SK-N-SH (cell line): ENCODE results near the gene SETDB2. TPM values are rescaled to one million over a fixed set of nuclear protein-coding genes. Genes with fewer than 3 reads are reported as not detected.

Experiments
- CTCF ChIA-PET: fragments of 300-600, 350-600 bp; formaldehyde crosslinking; extraction: SDS; loops from one replicate; lab custom pipeline; 2021; lab: Yijun Ruan, JAX
- POLR2A ChIA-PET: fragments of 350-600 bp; sonication (Branson Sonifier 250); formaldehyde crosslinking; extraction: SDS; loops from one replicate; lab custom pipeline; 2020; ENCODE audit warnings: antibody characterized with exemption, inconsistent platforms; lab: Yijun Ruan, JAX
- DNase-seq: peaks from one replicate; pipeline ENCODE4 v3.0.0; 2012
- H2AFZ ChIP-seq: fragments of 200-600 bp; sonication (generic); 2 replicates; pipeline ENCODE4 v1.8.1; 2016; ENCODE audit warnings: antibody characterized with exemption, mild to moderate bottlenecking, low read depth
- H3F3A ChIP-seq: fragments of 200-600 bp; sonication (generic); replicated peaks from 2 replicates; pipeline ENCODE3; 2016; ENCODE audit warnings: antibody characterized with exemption, mild to moderate bottlenecking; ENCODE audit not compliant: insufficient read depth
- H3K27ac ChIP-seq, 2 experiments: fragments of 200-500 bp in 1 of 2; fragments of 200-600 bp in 1 of 2; sonication (Bioruptor generic) in 1 of 2; sonication (generic), shearing (Covaris generic) in 1 of 2; 2 replicates each; pipeline versions ENCODE4 v1.5.1 to v1.6.1; 2014 to 2016; ENCODE audit warnings: low read depth in 2 of 2, inconsistent platforms in 1 of 2, low read length in 1 of 2, mild to moderate bottlenecking in 1 of 2, mixed read lengths in 1 of 2
- H3K27me3 ChIP-seq: fragments of 200-600 bp; sonication (generic), shearing (Covaris generic); 2 replicates; pipeline ENCODE4 v1.6.1; 2016; ENCODE audit warnings: mixed run types; ENCODE audit not compliant: insufficient read depth
- H3K36me3 ChIP-seq, 2 experiments: fragments of 200-500 bp in 1 of 2; fragments of 200-600 bp in 1 of 2; sonication (Bioruptor generic) in 1 of 2; sonication (generic) in 1 of 2; replicated peaks in 1 of 2; 2 replicates each; pipeline versions ENCODE3 to v1.5.1; 2014 to 2016; ENCODE audit warnings: low read length in 1 of 2, mild to moderate bottlenecking in 1 of 2; ENCODE audit not compliant: insufficient read depth in 2 of 2, control insufficient read depth in 1 of 2
- H3K4me1 ChIP-seq, 2 experiments: fragments of 200-500 bp in 1 of 2; fragments of 200-600 bp in 1 of 2; sonication (Bioruptor generic) in 1 of 2; sonication (generic), shearing (Covaris generic) in 1 of 2; 2 replicates each; pipeline versions ENCODE4 v1.5.1 to v1.6.1; 2014 to 2016; ENCODE audit warnings: low read depth in 1 of 2, low read length in 1 of 2, mixed run types in 1 of 2; ENCODE audit not compliant: insufficient read depth in 2 of 2, control insufficient read depth in 1 of 2
- H3K4me2 ChIP-seq: fragments of 200-600 bp; sonication (generic), shearing (Covaris generic); 2 replicates; pipeline ENCODE4 v1.6.1; 2017; ENCODE audit warnings: mixed run types
- H3K4me3 ChIP-seq, 2 experiments: fragments of 200-500 bp in 1 of 2; fragments of 200-600 bp in 1 of 2; sonication (Bioruptor generic) in 1 of 2; sonication (generic), shearing (Covaris generic) in 1 of 2; 2 replicates each; pipeline versions ENCODE4 v1.5.1 to v1.8.1; 2014 to 2016; ENCODE audit warnings: low read depth in 2 of 2, inconsistent platforms in 1 of 2, low read length in 1 of 2, mild to moderate bottlenecking in 1 of 2, mixed read lengths in 1 of 2, moderate library complexity in 1 of 2
- H3K79me2 ChIP-seq: fragments of 200-600 bp; sonication (generic); 2 replicates; pipeline ENCODE4 v1.8.1; 2017; ENCODE audit warnings: mild to moderate bottlenecking; ENCODE audit not compliant: insufficient read depth
- H3K9ac ChIP-seq: fragments of 200-600 bp; sonication (generic); 2 replicates; pipeline ENCODE4 v1.6.1; 2017; ENCODE audit warnings: mixed run types
- H3K9me2 ChIP-seq: fragments of 200-600 bp; sonication (generic); 2 replicates; pipeline ENCODE4 v1.6.1; 2017; ENCODE audit warnings: mixed run types
- H3K9me3 ChIP-seq: fragments of 200-600 bp; sonication (generic); 2 replicates; pipeline ENCODE4 v1.6.1; 2017; ENCODE audit warnings: mixed run types, mild to moderate bottlenecking, moderate library complexity
- H4K20me1 ChIP-seq: fragments of 200-600 bp; sonication (generic); 2 replicates; pipeline ENCODE4 v1.6.1; 2017; ENCODE audit warnings: mild to moderate bottlenecking, mixed run types; ENCODE audit not compliant: insufficient read depth
- FOSL2 ChIP-seq: IDR thresholded peaks from 2 replicates; pipeline ENCODE4 v1.4.0; 2012; ENCODE audit warnings: low read depth, mild to moderate bottlenecking, moderate library complexity, borderline replicate concordance
- FOXM1 ChIP-seq: IDR thresholded peaks from 2 replicates; pipeline ENCODE4 v1.4.0; 2012; ENCODE audit warnings: low read depth, mild to moderate bottlenecking
- MXI1 ChIP-seq: IDR thresholded peaks from 2 replicates; pipeline ENCODE4 v1.6.1; 2012; ENCODE audit warnings: mild to moderate bottlenecking, low read depth, low read length, improper control_type of control experiment
- RFX5 ChIP-seq: IDR thresholded peaks from 2 replicates; pipeline ENCODE4 v1.6.1; 2012; ENCODE audit warnings: mild to moderate bottlenecking, improper control_type of control experiment, low read length
- SMC3 ChIP-seq: IDR thresholded peaks from 2 replicates; pipeline ENCODE4 v1.6.1; 2012; ENCODE audit warnings: low read depth, low read length, improper control_type of control experiment
- TAF1 ChIP-seq: IDR thresholded peaks from 2 replicates; pipeline ENCODE4 v1.6.1; 2012; ENCODE audit warnings: low read depth, mild to moderate bottlenecking, low read length, moderate library complexity, borderline replicate concordance
- WGBS: methylation state at CpG from one replicate; pipeline ENCODE4 v1.1.6; 2017; ENCODE audit warnings: low lambda C conversion rate; 5-methylcytosine and 5-hydroxymethylcytosine counted together
- polyA plus RNA-seq, 3 experiments: library from polyadenylated mRNA; depleted of rRNA; stranded (reverse); fragments of >200 nt; gene quantifications; 2 replicates each; pipeline ENCODE4 v1.2.3, GENCODE V29; 2012
- TF ChIP-seq, protein P1 (sequence below): IDR thresholded peaks from 2 replicates; pipeline ENCODE4 v1.6.1; 2012; ENCODE audit warnings: mild to moderate bottlenecking, low read depth, low read length, moderate library complexity
- TF ChIP-seq, protein P2 (sequence below): IDR thresholded peaks from 2 replicates; pipeline ENCODE4; 2012
- TF ChIP-seq, protein P3 (sequence below): fragments of 150-350 bp; IDR thresholded peaks from 2 replicates; pipeline ENCODE4 v1.6.1; 2016; ENCODE audit warnings: mild to moderate bottlenecking, low read depth, low read length

SETDB2 gene
- polyA plus RNA-seq, 1 of the 3 experiments (the other 2 are of a cell fraction): 1.9 TPM

DNA sequence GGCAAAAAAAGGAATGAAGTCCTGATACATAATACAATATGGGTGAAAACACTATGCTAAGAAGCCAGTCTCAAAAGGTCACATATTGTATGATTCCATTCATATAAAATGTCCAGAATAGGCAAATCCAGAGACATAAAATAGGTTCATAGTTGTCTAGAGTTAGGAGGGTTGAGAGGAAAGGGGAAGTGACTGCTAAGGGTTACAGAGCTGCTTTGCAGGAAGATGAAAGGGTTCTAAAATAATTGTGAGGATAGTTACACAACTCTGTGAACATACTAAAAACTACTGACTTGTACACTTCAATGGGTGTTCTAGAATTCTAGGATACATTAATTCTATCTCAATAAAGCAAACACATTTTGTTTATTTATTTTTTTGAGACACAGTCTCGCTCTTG lies 25.9 kb upstream of the SETDB2 start:
- Histone ChIP-seq H3K9me2 (no peaks in the 10 kb centered on the region), H3K9me3 (no peaks in the 10 kb centered on the region), H3K27ac (no peak overlapping the region), H3K4me1 (no peaks in the 10 kb centered on the region), H2AFZ (no peak overlapping the region), H3F3A (no peaks in the 10 kb centered on the region), H3K4me3 (no peak overlapping the region), H3K4me2 (no peak overlapping the region), H3K36me3 (peaks cover 0 to 4% of the 10 kb centered on the region in 2 experiments), H3K79me2 (no peaks in the 10 kb centered on the region), H3K9ac (no peak overlapping the region), H3K27me3 (no peaks in the 10 kb centered on the region), H4K20me1 (no peaks in the 10 kb centered on the region)
- 86% methylated on average over 1 of the region's 1 CpG for WGBS
- DNase-seq: no peak
- TF ChIP-seq FOSL2 (no peak), RFX5 (no peak), SMC3 (no peak)
- TF ChIP-seq, protein P1, sequence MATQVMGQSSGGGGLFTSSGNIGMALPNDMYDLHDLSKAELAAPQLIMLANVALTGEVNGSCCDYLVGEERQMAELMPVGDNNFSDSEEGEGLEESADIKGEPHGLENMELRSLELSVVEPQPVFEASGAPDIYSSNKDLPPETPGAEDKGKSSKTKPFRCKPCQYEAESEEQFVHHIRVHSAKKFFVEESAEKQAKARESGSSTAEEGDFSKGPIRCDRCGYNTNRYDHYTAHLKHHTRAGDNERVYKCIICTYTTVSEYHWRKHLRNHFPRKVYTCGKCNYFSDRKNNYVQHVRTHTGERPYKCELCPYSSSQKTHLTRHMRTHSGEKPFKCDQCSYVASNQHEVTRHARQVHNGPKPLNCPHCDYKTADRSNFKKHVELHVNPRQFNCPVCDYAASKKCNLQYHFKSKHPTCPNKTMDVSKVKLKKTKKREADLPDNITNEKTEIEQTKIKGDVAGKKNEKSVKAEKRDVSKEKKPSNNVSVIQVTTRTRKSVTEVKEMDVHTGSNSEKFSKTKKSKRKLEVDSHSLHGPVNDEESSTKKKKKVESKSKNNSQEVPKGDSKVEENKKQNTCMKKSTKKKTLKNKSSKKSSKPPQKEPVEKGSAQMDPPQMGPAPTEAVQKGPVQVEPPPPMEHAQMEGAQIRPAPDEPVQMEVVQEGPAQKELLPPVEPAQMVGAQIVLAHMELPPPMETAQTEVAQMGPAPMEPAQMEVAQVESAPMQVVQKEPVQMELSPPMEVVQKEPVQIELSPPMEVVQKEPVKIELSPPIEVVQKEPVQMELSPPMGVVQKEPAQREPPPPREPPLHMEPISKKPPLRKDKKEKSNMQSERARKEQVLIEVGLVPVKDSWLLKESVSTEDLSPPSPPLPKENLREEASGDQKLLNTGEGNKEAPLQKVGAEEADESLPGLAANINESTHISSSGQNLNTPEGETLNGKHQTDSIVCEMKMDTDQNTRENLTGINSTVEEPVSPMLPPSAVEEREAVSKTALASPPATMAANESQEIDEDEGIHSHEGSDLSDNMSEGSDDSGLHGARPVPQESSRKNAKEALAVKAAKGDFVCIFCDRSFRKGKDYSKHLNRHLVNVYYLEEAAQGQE: no peak
- CTCF ChIA-PET: no interaction called here
- POLR2A ChIA-PET: no interaction called here

DNA sequence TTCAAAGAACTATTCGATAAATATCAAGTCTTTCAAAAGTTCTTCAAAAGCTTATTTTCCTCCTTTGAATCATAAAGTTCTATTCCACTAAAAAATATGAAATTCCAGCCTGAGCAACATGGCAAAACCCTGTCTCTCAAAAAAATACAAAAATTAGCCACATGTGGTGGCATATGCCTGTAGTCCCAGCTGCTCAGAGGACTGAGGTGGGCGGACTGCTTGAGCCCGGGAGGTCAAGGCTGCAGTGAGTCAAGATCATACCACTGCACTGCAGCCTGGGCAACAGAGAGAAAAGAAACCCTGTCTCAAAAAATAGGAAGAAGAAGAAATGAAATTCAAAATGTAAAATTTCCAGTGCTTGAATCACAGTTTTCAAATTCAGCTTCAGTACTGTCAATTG lies 24.8 kb upstream of the SETDB2 start:
- Histone ChIP-seq H3K27me3 (no peaks in the 10 kb centered on the region), H2AFZ (no peak overlapping the region), H3K4me2 (no peak overlapping the region), H3K27ac (no peak overlapping the region), H3K9me2 (no peaks in the 10 kb centered on the region), H3F3A (no peaks in the 10 kb centered on the region), H3K4me1 (no peaks in the 10 kb centered on the region), H3K9ac (no peak overlapping the region), H3K9me3 (no peaks in the 10 kb centered on the region), H4K20me1 (no peaks in the 10 kb centered on the region), H3K4me3 (peak overlapping the region in 1 of 2 experiments; percentile 15; a peak in 1 of 4 replicates), H3K36me3 (peaks cover 0 to 6% of the 10 kb centered on the region in 2 experiments), H3K79me2 (no peaks in the 10 kb centered on the region)
- WGBS: 92% methylated on average over 3 of the region's 3 CpGs
- ChIA-PET POLR2A (no interaction called here), CTCF (interaction anchor here (1.2 kb wide), 1 partner anchor 18 kb away, joined by 3 read pairs; no protein-coding TSS in a partner anchor)
- no peak for DNase-seq
- TF ChIP-seq, protein P2, sequence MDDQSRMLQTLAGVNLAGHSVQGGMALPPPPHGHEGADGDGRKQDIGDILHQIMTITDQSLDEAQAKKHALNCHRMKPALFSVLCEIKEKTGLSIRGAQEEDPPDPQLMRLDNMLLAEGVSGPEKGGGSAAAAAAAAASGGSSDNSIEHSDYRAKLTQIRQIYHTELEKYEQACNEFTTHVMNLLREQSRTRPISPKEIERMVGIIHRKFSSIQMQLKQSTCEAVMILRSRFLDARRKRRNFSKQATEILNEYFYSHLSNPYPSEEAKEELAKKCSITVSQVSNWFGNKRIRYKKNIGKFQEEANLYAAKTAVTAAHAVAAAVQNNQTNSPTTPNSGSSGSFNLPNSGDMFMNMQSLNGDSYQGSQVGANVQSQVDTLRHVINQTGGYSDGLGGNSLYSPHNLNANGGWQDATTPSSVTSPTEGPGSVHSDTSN: no peak
- TF ChIP-seq MXI1: no peak
- TF ChIP-seq, protein P3, sequence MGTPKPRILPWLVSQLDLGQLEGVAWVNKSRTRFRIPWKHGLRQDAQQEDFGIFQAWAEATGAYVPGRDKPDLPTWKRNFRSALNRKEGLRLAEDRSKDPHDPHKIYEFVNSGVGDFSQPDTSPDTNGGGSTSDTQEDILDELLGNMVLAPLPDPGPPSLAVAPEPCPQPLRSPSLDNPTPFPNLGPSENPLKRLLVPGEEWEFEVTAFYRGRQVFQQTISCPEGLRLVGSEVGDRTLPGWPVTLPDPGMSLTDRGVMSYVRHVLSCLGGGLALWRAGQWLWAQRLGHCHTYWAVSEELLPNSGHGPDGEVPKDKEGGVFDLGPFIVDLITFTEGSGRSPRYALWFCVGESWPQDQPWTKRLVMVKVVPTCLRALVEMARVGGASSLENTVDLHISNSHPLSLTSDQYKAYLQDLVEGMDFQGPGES: no peak
- TF ChIP-seq FOXM1: no peak
- no peak for TF ChIP-seq TAF1
